GM21717 (cell line): Measurements from ENCODE around the gene CLDN19.
"Not testable (repeated sequence)": the region's sequence is repeated elsewhere in the genome, so short reads cannot be mapped to it uniquely, and the experiment has no call there.

Experiments
- ATAC-seq: cut with Tn5 transposase; IDR thresholded peaks from one replicate; pipeline ENCODE4 v1.9.1; 2021; ENCODE audit warnings: mild to moderate bottlenecking, moderate library complexity; ENCODE audit not compliant: unreplicated experiment

The CLDN19 gene

DNA sequence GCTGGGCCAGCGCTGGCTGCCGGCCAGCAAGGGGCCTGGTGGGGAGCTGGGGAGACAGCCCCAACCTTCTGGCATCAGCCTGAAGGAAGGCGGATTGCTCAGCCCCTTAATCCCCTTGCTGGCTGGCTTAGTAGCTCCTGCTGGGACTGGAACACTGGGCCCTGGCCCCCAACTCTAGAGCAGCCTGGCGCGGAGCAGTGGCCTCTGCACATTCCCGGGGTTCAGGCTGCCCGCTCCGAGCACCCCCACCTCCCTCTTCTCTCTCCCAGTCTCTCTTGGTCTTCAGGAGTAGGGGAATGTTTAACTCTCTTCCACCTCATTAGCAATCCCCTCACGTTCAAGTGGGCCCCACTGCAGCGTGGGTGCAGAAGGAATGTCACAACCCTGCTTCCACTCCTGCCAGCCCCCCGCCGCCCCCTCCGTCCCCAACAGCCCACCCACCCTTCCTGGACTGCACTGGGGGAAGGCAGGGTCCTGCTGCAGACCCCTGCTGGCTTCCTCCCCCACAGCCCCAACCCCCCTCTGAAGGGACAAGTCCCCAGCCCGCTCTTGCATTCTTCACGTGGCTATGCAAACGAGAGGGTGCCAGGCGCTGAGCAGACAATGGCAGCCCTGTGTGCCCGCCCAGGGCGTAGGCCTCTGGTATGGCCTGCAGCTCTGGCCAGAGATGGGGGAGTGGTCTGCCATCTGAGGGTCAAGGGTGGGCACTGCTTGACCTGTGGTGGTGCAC is 980 bp upstream of the CLDN19 start:
- ATAC-seq, result no peak

DNA sequence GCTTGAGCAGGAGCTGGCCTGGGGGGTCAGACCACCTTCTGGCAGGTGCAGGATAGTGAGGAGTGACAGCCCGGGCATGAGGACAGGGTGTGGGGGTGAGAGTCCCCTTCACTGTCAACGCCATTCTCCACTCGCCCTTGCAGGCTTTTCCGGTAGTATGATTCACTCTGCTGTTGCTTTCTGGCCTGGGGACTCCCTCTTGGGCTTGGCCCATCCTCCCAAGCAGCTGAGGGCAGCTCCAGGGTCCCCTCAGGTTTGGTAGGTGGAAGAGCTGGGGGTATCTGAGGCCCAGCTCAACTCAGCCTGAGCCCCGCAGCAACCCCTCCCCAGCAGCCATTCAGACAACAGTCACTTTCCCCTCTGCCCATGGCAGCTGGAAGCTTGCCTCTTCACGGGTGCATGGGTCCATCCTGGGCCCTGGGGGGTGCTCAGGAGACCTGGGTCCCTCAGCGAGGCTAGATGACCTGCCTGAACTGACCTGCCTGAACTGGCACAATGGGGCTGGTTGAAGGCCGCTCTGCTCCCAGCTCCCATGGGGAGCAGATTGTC is 1.3 kb downstream of the CLDN19 start:
- ATAC-seq, result no peak

DNA sequence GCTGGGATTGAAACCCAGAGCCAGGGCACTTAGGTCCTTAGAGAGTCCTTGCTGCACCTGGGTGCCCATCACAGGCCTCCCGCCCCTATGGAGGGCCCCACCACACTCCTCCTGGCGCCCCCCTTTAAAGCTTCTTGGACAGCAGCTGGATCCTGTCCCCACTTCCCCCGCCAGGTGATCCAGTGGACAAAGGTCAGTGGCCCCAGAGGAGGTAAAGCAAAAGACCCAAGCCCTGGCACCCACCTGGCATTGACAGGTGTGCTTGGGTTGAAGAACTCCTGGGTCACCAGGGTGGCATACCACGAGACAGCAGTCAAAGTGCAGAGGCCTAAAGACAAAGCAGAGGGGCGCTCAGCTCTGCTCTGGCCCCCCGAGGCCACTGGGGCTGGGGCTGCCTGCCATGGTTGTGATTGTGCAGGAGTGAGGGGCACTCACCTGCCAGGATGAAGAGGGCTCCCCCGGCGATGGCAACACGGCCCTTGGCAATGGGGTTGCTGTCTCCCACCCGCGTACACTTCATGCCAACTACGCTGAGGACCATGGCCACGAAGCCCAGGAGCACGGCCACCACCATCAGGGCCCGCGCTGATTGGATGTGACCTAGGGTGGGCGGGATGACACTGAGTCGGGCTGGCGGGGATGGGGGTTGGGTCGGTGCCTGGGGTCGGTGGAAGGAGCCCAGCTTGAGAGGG is 1.9 kb downstream of the CLDN19 start:
- ATAC-seq, result no peak

DNA sequence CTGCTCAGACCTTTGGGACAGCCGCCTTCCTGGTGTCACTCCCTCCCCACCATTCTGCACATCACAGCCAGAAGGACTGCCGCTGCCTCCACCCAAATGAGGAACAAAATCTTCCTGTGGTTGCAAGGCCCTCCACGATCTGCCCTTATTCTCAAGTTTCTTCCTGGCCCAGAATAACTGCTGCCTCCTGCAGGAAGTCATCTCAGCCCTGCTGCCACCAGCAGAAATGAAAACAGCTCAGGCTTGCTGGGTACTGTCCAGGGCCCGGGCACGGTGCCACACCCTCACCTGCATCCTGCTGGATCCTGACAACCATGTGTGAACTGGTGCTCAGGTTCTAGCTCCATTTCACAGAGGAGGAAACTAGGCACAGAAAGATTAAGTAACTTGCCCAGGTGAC is 2.8 kb downstream of the CLDN19 start:
- ATAC-seq, result no peak

DNA sequence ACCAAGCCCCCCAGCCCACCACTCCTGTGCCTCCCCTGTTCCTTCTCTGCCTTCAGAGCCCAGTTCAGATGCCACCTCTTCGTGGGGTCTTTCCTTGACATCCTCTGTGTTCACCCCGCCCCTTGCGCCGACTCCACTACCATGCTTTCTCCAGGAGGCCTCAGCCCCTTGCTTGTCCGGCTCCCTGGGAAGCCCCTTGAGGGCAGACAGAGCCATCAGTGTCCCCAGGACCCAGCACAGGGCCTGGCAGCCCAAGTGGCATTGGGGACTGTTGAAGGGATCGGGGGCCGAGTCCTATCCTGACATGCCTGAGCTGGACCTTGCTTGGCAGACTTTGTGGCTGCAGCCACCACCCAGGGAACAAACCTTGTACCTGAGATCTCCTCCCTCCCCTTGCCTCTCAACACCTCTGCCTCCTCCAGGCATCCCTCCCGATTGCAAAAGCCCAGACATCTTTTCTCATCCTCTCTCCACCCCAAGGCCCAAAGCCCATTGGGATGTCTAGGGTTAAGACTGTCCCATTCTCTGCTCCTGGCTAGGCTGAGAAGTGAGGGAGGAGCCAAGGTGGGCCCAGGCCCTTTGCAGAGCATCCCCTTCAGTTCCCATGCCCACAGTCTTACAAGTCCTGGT is 3.4 kb downstream of the CLDN19 start:
- no peak for ATAC-seq

DNA sequence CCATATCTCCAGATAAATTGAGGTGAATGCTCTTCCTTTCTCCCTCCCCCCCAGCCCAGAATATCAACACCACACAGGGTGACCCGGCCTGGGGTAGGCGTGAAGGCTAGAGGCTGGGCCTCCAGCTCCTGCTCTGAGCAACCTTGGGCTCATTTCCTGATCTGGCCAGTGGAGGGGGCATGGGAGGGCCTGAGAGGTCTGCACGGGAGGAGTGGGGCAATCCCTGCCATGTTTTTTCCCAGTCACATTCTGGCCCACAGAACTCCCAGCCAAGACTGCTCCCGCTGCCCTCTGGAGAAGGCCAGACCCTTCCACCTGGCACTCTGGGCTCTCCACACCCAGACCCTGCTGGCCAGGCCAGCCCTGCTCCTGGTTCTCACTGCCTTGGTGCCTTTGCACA is 3.9 kb downstream of the CLDN19 start:
- ATAC-seq, result no peak

DNA sequence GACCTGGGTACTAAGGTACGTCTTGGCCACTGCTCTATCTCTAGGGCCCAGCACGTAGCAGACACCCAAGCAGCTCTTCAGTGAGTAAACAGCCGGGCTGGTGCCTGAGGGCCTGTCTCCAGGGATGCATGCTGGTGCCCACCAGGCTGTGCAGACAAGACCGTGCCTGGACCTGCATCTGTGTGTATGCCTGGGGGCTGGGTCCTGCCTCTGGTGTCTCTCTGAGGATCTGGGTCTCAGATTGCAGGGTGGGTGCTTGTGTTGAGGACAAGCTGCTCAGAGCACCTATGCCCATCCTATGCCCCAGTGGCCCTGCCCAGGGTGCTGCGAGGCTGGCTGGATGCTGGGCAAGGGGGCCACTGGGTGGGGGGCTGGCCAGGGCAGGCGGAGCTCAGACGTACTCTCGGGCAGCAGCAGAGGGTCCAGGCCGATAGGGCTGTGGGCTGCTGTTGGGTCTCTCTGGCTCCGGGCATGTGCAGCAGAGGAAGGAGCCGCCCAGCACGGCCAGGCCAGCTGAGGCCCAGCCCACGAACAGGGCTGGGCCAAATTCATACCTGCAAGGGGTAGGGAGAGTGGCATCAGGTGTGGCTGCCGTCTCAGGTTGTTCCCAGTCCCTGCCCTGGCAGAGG is 4.4 kb downstream of the CLDN19 start:
- ATAC-seq, result no peak

DNA sequence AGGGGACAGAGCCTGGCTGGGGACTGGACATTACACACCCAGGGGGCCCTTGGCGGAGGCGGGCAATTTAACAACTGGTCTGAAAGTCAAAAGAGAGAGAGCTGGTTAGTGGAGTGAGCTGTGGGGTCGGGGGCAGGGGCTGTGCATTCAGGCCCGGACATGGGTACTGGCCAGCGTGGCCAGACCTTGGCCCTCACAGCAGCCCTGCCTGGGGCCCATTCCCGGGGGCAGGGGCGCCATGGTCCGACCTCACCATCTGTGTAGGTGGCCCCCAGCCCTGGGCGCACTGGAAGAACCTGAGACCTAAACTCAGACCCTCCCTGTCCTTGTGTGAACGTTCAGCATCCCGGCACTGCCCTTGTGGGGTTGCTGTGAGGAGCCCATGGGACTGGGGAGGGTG is 5.0 kb downstream of the CLDN19 start:
- ATAC-seq, result no peak

DNA sequence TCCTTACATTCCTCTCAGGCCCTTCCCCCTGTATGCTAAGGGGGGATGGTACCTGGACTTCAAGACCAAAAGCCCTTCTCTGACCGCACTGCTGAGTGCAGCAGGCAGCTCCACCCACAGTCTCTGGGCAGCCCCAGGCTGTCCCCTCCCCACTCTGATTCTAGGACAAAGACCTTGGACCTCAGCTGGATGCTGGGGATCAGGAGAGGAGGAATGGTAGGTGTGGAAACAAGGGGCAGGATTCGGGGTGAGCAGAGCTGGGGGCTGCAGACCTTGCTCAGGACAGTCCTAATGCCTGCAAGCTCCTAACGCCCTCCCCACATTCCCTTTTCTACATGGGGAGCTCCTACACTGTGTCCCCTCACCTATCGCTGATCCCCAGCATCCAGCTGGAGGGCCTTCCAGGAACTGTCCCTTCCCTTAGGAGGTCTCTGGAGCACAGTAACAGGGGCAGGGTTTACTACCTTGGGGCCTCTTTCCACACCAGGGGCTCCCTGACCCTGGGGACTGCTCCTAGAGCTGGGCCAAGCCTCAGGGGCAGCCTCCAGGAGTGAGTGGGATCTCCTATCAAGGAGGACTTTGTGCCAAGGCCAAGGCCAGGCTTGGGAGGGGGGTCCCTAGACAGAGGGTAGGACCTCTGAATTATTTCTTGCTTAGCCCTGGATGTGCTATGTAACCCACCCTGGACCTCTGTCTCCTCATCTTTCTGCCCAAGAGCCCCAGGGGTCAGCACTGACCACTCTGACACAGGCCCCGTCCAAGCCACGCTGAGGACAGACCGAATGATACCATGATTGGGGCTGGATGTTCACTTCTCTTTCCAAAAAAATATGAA is 5.6 kb downstream of the CLDN19 start:
- no peak for ATAC-seq

DNA sequence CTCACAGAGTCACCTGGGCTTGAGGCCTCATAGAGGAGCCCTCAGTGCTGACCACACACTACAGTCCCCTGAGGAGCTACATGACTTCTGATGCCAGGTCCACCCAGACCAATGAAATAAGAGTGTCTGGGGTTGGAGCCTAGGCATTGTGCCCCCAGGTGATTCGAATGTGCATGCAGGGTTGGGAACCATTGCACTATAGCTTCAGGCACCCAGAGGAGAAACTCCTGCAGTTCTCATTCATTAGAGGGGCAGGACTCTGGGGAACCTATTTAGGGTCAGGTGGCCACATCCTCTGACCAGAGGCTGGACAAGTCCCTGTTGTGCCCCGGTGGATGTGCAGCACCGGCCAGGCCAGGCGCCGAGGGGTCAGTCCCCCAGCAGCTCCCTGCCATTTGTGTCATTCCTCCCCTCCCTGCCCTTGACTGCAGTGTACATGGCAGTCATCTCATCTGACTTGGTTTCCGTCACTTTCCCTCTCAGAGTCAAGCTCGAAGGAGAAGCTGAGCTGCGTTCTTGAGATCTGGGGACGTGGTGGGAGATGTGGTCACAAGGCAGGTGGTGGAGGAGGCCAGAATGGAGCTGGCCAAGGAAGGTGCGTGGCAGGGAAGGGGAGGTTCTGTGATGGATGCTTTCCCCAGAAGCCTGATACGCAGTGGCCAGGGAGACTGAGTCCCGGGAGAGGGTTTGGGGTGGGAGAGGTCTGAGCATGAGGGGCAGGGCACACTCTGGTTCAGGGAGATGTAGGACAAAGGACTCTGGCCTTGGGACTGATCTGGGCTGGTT is 6.4 kb downstream of the CLDN19 start:
- ATAC-seq, result no peak

DNA sequence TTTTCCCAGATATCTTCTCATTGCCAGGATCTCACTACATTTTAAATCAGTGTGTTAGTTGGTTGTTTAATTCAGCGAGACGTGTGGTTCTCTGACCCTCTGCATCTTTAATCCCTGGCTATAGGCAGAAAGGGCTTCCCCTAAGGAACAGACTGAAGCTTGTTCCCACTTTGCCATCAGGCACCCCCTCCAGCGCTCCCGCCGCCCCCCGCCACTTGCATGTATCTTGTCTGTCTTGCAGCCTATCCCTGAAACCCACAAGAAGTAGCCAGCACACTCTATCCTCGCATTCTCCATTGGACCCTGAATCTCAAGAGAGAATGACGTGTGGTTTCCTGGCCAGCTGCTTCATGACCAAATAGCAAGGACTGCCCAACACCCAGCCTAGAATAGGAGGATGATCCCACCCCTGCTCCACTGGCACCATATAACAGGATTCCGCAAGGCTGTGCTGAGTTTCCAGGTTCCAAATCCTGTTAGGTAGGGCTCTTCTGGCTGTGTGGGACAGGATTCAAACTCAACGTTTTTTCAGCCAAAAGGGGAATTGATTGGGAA is 7.8 kb downstream of the CLDN19 start:
- ATAC-seq, result no peak

DNA sequence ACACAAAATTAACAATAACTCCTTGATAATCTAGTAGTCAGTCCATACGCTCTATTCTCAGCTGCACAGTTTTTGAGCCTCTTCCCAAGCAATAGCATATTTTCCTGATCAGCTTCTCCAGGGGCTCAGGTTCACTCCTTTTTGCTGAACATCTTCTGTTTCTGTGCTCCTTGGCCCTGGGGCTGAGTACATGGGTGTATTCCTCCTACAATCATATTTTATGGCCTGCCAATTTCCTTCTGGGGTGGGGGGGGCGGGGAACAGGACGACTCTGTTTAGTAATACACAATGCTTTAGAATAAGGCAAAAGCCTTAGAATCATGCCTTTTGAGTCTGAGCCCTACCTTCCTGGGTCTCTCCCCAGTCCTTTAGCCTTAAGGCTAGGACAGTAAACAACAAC is 8.5 kb downstream of the CLDN19 start:
- ATAC-seq, result no peak

DNA sequence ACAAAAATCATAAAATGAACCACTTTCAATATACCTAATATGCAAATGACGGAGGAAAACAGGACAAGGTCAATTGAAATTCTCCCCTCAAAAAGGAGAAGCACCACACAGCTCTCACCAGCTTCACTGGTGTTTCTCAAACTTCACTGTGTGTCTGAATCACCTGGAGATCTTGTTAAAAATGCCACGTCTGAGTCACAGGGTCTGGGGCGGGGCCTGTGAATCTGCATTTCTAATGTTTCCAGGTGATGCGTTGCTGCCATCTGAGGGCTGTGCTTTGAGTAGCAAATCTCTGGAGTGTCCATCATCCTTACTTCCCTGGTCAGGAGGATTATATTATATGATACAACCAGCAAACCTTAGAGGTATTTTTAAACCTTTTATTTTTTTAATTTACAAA is 9.0 kb downstream of the CLDN19 start:
- ATAC-seq, result no peak

DNA sequence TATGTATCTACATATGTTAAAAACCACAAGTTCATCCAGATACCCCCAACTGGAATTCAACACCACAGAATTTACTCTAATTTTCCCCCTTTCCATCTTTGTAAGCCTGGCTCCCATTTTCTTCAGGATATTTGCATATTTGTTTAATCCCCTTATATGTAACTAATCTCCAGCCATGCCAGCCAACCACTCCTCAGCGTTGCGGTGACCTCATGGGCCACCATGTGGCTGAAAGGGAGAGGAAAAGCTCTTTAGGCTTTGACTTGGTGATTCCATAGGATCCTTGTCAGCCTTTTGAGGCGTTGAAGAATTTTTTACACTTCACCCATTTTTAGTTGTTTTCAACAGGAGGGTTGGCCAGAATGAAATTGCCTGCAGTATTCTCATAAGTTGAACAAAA is 10.0 kb downstream of the CLDN19 start:
- no peak for ATAC-seq

DNA sequence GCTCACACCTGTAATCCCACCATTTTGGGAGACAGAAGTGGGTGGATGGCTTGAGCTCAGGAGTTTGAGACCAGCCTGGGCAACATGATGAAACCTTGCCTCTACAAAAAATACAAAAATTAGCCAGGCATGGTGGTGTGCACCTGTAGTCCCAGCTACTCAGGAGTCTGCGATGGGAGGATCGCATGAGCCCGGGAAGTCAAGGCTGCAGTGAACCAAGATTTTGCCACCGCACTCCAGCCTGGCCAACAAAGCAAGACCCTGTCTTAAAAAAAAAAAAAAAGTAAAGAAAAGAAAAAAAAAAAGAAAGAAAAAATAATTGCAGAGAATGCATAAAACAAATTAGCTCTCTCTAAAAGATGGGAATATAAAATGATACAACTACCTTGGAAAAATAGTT is 14.2 kb downstream of the CLDN19 start:
- not testable (repeated sequence) for ATAC-seq

DNA sequence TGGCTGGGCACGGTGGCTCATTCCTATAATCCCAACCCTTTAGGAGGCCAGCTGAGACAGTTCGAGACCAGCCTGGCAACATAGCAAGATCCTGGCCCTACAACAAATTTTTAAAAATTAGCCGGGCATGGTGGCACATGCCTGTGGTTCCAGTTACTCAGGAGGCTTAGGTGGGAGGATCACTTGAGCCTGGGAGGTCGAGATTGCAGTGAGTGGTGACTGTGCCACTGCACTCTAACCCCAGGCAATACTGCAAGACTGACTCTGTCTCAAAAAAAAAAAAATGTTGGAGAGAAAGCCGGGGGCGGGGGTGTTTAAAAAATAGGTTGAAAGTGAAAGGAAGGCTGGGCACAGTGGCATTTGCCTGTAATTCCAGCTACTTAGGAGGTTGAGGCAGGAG is 16.5 kb downstream of the CLDN19 start:
- ATAC-seq, result no peak

DNA sequence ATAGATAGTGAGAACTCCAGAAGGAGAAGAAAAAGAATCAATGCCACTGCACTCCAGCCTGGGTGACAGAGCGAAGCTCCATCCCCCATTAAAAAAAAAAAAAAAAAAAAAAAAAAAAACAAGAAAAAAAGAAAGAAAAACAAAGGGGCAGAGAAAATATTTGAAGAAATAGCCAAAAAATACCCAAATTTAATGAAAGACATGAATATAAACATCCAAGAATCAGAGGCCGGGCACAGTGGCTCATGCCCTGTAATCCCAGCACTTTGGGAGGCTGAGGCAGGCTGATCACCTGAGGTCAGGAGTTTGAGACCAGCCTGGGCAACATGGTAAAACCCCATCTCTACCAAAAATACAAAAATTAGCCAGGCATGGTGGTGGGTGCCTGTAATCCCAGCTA is 17.6 kb downstream of the CLDN19 start:
- not testable (repeated sequence) for ATAC-seq

DNA sequence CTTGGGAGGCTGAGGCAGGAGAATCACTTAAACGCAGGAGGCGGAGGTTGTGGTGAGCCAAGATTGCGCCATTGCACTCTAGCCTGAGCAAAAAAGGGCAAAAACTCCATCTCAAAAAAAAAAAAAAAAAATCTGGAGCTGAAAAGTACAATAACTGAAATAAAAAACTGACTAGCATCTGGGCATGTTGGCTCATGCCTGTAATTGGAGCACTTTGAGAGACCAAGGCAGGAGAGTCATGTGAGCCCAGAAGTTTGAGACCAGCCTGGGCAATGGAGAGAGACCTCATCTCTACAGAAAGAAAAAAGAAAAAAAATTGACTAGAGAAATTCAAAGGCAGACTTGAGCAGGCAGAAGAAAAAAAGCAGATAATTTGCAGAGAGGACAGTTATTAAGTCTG is 18.1 kb downstream of the CLDN19 start:
- no peak for ATAC-seq

DNA sequence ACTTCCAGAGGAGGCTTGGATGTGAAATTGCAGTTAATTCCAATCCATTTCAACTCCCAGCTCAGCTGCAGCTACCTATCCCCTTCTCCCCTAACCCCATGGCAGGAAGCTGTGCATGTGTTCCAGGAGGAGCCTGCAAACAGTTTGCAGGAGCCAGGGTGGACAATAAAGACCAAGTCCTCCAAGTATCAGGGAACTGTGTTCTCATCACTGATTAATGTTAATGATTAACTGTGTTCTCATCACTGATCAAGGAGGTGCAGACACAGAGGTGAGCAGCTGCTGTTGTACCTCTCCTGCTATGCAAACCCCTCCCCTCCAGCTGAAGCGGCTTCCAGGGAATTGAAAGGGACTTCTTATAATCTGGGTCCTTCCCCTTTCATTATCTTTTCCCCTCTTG is 19.2 kb downstream of the CLDN19 start:
- no peak for ATAC-seq

DNA sequence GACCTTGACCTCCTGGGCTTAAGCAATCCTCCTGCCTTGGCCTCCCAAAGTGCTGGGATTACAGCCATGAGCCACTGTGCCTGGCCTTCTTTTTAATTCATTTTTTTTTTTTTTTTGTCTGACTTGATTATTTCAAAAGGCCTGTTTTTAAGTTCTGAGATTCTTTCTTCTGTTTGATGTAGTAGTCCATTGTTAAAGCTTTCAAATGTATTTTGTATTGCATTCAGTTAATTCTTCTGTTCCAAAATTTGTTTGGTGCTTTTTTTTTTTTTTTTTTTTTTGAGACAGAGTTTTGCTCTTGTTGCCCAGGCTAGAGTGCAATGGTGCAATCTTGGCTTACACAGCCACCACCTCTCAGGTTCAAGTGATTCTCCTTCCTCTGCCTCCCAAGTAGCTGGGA is 25.6 kb downstream of the CLDN19 start:
- ATAC-seq, result not testable (repeated sequence)
